Measurements from ENCODE around the gene XAGE5. TPM values are rescaled to one million over a fixed set of nuclear protein-coding genes. Genes with fewer than 3 reads are reported as not detected.

The XAGE5 gene
- total and polyA plus RNA-seq, 2 of the 4 experiments (the other 2 are of a cell fraction) = not detected

DNA sequence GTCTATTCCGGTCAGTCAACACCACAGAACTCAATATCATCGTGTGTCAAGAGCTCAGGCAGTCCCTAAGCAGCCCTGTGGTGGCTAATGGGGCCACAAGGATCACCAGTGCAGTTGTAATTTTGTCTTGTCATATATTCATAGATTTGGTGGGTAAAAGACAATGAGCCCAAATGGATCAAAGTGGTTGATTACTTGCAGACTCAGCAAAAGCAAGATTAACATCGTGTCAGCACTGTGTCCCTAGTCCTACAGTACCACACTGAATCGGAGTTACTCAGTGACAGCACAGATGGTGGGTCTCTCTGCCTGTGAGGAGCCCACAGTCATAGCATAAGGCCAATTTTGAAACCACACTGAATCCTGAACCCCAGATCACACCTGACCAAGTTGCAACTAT, 8.7 kb downstream of the XAGE5 start:
- no peak overlapping the region for H2BK20ac ChIP-seq (ENCODE audit: low read depth, low read length)
- H4K5ac ChIP-seq (ENCODE audit: low read depth, low read length) = no peak overlapping the region
- dilution Hi-C loops (cut with HindIII; ENCODE audit: low sequenced_read_pairs, unreplicated experiment) (no loop called here), in situ Hi-C loops (cut with MboI; ENCODE audit: low sequenced_read_pairs) (no loop called here), intact Hi-C loops (cut with micrococcal nuclease) (no loop called here)
- WGBS, 2 experiments (ENCODE audit: extremely low coverage in 2 of 2, insufficient read length in 1 of 2) = 80% methylated on average over 1 of the region's 4 CpGs; no CpG with 5 or more reads in 1 of the 2 experiments
- TF ChIP-seq MAFK (IDR thresholded peaks at IDR 0.05; ENCODE audit: low read depth, low read length) (peak; percentile 75), RFX5 (IDR thresholded peaks at IDR 0.05; ENCODE audit: low read depth, low read length) (no peak)
- H2BK15ac ChIP-seq (ENCODE audit: low read depth, low read length) = no peak overlapping the region
- CTCF ChIA-PET = no interaction called here
- POLR2A ChIA-PET (ENCODE audit: unreplicated experiment) = no interaction called here
- no peak overlapping the region for H4K91ac ChIP-seq (ENCODE audit: insufficient read depth, low read depth, low read length)
- no peaks in the 10 kb centered on the region for H3K9me3 ChIP-seq (ENCODE audit: control insufficient read depth, insufficient read depth, low read length)
- H3K27ac ChIP-seq (ENCODE audit: insufficient read depth, low read length) = no peak overlapping the region
- BruUV-seq (replicated peaks) = no TSS peak
- no peak overlapping the region for H3K4me2 ChIP-seq (ENCODE audit: low read depth, low read length)
- H3K4me3 ChIP-seq (ENCODE audit: insufficient read depth, low read depth, low read length) = no peak overlapping the region
- H3K14ac ChIP-seq (replicated peaks; ENCODE audit: low read depth, low read length) = no peak overlapping the region
- DNase-seq (no peak), ATAC-seq (ENCODE audit: low read depth) (no peak)
- H2AK9ac ChIP-seq (replicated peaks; ENCODE audit: low read depth, low read length, poor library complexity) = no peak overlapping the region
- no peak overlapping the region for H2BK120ac ChIP-seq (ENCODE audit: low read depth, low read length)
- peaks cover 7% of the 10 kb centered on the region for H3K27me3 ChIP-seq (ENCODE audit: control insufficient read depth, insufficient read depth, low read length)
- no peak overlapping the region for H3K9ac ChIP-seq (ENCODE audit: low read depth, low read length)
- no peak overlapping the region for H2BK5ac ChIP-seq (ENCODE audit: low read depth, low read length, poor library complexity, severe bottlenecking)
- H3K79me1 ChIP-seq (ENCODE audit: low read depth in 1 of 2, low read length in 2 of 2) = no peaks in the 10 kb centered on the region
- H3K36me3 ChIP-seq (ENCODE audit: control insufficient read depth, insufficient read depth, low read length) = no peaks in the 10 kb centered on the region
- no peak overlapping the region for H2AFZ ChIP-seq (replicated peaks; ENCODE audit: low read length, poor library complexity)
- H3K56ac ChIP-seq (ENCODE audit: extremely low read depth, insufficient read depth, low read length) = no peak overlapping the region
- no peak overlapping the region for H3K23ac ChIP-seq (ENCODE audit: low read depth, low read length)
- H4K20me1 ChIP-seq (ENCODE audit: insufficient read depth, low read length) = no peaks in the 10 kb centered on the region
- H2AK5ac ChIP-seq (ENCODE audit: low read depth, low read length) = no peak overlapping the region
- H4K8ac ChIP-seq (ENCODE audit: low read depth in 2 of 2, low read length in 2 of 2) = no peak overlapping the region
- H3K4me1 ChIP-seq (ENCODE audit: control insufficient read depth, insufficient read depth, low read length) = no peaks in the 10 kb centered on the region
- H3K9me1 ChIP-seq (ENCODE audit: insufficient read depth, low read length) = no peaks in the 10 kb centered on the region
- no peak overlapping the region for H3K18ac ChIP-seq (ENCODE audit: low read depth, low read length)
- no peak overlapping the region for H3K4ac ChIP-seq (ENCODE audit: low read depth, low read length)

All from IMR-90 (cell line).